NCI-H345 treated with DMSO at 0.1 percent for 48 hours (cell line): ENCODE measurements around the gene FBXO41.

Source experiments
- DNase-seq: peaks from one replicate; lab custom pipeline; 2025; ENCODE audit not compliant: unreplicated experiment; lab: John Stamatoyannopoulos, UW

The FBXO41 gene

GRCh38 chr2:73284296-73285158, at the start of gene FBXO41:
Gene FBXO41 (minus strand): TSS chr2:73284478. CDS start chr2:73269630, 14,848 bp downstream.
- peak; percentile 22 for DNase-seq

GRCh38 chr2:73334045-73334444, 49.8 kb upstream of the FBXO41 start:
- no peak for DNase-seq

- DNase-seq, result peak; percentile 32
Observed at GRCh38 chr2:73333564-73333963, 49.3 kb upstream of the FBXO41 start.

GRCh38 chr2:73324126-73324725, 39.9 kb upstream of the FBXO41 start:
- DNase-seq, result no peak

- no peak for DNase-seq
Observed at GRCh38 chr2:73323551-73323950, 39.3 kb upstream of the FBXO41 start.

GRCh38 chr2:73314441-73314840, 30.2 kb upstream of the FBXO41 start:
- DNase-seq, result no peak

GRCh38 chr2:73307720-73308119, 23.4 kb upstream of the FBXO41 start:
- no peak for DNase-seq

GRCh38 chr2:73301636-73302035, 17.4 kb upstream of the FBXO41 start:
- no peak for DNase-seq

- no peak for DNase-seq
Observed at GRCh38 chr2:73300926-73301325, 16.6 kb upstream of the FBXO41 start.

- DNase-seq, result no peak
Observed at GRCh38 chr2:73297586-73297985, 13.3 kb upstream of the FBXO41 start.

GRCh38 chr2:73297151-73297559, 12.9 kb upstream of the FBXO41 start:
- DNase-seq, result no peak

GRCh38 chr2:73295751-73296400, 11.6 kb upstream of the FBXO41 start:
- DNase-seq, result no peak

- no peak for DNase-seq
Observed at GRCh38 chr2:73294239-73294638, 10.0 kb upstream of the FBXO41 start.

GRCh38 chr2:73293534-73294171, 9.4 kb upstream of the FBXO41 start, which contains the start of gene EGR4:
Gene EGR4 (minus strand): TSS chr2:73293548. CDS start chr2:73293317, 231 bp downstream.
- DNase-seq, result peak; percentile 40

- DNase-seq, result no peak
Observed at GRCh38 chr2:73292906-73293533, 8.7 kb upstream of the FBXO41 start.

- DNase-seq, result no peak
Observed at GRCh38 chr2:73292316-73292905, 8.1 kb upstream of the FBXO41 start.

- DNase-seq, result no peak
Observed at GRCh38 chr2:73291461-73292315, 7.4 kb upstream of the FBXO41 start.

GRCh38 chr2:73291093-73291460, 6.8 kb upstream of the FBXO41 start:
- DNase-seq, result no peak

GRCh38 chr2:73290049-73290839, 6.0 kb upstream of the FBXO41 start:
- peak; percentile 63 for DNase-seq
